ENCODE measurements around the gene CD19. TPM values are rescaled to one million over a fixed set of nuclear protein-coding genes. Genes with fewer than 3 reads are reported as not detected.

CD19 gene
- total RNA-seq, 1 donor = 6.6 TPM

DNA sequence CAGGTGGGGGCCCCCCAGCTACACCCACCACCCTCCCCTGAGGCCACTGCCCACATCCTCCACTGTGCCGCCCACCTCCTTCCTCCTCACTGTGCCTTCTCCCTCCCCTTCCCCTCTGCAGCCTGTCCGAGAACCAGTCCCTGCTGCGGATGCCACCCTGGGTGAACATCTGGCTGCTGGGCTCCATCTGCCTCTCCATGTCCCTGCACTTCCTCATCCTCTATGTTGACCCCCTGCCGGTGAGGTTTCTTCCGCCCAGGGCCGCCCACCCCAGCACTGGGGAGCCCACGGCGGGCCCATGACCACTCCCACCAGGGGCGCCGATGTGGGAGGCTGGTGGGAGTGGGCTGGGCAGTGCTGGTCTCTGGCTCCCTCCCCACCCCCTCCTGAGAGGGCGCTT is 28.9 kb upstream of the CD19 start:
- Histone ChIP-seq H3K4me3 (ENCODE audit: low read length) (no peak overlapping the region), H3K27me3 (ENCODE audit: insufficient read depth, low read length) (no peaks in the 10 kb centered on the region), H3K4me1 (ENCODE audit: insufficient read depth, low read length) (no peaks in the 10 kb centered on the region), H3K9me3 (ENCODE audit: low read depth, low read length) (no peaks in the 10 kb centered on the region)

DNA sequence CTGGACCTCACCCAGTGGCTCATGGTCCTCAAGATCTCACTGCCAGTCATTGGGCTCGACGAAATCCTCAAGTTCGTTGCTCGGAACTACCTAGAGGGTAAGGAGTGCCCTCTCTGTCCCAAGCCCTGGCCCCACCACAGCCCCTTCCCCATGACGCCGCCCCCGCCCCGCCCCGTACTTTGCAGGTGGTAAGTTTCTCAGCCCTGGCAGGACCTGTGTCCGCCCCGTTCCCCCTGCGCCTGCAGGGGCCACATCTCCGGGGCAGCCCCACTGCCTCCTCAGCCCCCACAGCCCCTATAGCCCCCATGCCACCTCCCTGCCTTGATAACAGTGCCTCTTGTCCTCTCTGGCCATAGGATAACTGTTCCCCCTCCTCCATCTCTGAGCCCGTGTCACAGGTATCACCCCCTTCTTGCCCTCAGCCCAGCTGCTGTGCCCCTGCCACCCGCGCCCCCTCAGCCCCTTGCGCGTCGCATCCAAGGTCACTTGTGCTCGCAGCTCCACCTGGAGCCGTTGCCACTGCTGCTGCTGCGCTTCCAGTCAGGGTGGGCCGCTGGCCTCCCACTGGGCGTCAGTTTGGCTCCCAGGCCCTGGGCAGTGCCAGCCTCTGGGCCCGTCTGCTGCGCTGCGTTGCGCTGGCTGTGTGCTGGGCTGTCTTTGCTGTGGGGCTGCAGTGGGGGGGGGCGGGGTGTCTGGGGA is 28.3 kb upstream of the CD19 start:
- Histone ChIP-seq H3K27me3 (ENCODE audit: insufficient read depth, low read length) (no peaks in the 10 kb centered on the region), H3K9me3 (ENCODE audit: low read depth, low read length) (no peaks in the 10 kb centered on the region), H3K4me1 (ENCODE audit: insufficient read depth, low read length) (no peaks in the 10 kb centered on the region), H3K4me3 (ENCODE audit: low read length) (no peak overlapping the region)

DNA sequence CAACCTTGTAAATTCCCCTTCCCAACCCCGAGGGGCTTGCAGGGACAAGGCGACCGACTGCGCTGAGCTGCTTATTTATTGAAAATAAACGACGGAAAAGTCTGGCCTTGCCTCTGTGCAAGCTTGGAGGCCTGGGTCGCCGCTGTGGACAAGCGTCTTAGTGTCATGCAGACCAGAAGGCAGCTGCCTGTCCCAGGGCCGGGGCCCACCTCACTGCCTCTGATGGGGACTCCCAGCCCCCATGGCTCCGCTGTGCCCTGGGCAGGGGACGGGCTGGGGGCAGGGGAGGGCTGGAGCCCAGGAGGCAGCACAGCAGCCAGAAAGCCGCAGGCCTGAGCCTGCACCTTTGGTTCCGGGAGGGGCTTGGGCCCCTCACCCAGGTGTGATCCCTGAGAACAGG is 27.4 kb upstream of the CD19 start:
- H3K27me3 ChIP-seq (ENCODE audit: insufficient read depth, low read length) = no peaks in the 10 kb centered on the region
- H3K9me3 ChIP-seq (ENCODE audit: low read depth, low read length) = no peaks in the 10 kb centered on the region
- no peaks in the 10 kb centered on the region for H3K4me1 ChIP-seq (ENCODE audit: insufficient read depth, low read length)
- H3K4me3 ChIP-seq (ENCODE audit: low read length) = no peak overlapping the region

DNA sequence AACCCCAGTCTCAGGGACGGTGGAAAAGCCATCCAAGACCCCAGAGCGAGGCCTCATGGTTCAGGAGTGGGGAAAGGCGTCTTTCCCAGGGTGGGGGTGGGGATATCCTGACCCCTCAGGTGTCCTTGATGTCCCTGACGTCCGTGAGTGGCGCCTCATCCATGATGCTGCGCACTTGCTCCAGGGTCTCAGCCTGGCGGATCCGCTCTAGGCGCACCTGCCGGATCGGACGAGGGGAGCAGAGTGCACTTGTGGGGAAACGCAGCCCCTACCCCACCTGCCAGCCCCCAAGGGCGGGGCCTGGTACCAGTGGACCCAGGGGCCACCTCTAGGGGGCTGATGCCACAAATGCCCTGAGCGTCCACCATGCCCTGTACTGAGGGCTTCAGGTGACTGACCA is 26.9 kb upstream of the CD19 start:
- Histone ChIP-seq H3K27me3 (ENCODE audit: insufficient read depth, low read length) (no peaks in the 10 kb centered on the region), H3K9me3 (ENCODE audit: low read depth, low read length) (no peaks in the 10 kb centered on the region), H3K4me1 (ENCODE audit: insufficient read depth, low read length) (no peaks in the 10 kb centered on the region), H3K4me3 (ENCODE audit: low read length) (no peak overlapping the region)

DNA sequence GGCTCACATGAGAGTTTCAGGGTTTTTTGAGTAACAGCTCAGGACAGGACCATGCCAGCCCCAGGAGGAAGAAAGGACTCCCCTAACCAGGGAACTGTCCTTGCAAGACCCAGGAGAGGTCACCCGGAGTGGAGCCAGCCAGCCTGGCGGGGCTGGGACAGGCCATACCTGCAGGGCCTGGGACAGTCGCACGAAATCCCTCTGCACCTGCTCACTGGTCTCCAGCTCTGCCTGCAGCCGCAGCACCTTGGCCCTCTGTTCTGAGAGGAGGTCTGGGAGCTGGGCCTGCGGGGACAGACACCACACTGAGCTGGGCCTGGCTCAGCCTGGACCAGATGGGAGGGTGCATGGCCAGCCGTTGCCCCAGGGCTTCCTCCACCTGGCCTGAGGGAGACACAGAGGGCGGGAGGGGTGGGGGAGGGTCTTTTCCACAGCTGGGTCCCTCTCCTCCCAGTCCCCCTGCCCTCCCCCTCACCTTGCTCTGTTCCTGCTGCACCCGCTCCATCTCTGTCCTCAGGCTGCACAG is 26.5 kb upstream of the CD19 start:
- Histone ChIP-seq H3K4me1 (ENCODE audit: insufficient read depth, low read length) (no peaks in the 10 kb centered on the region), H3K4me3 (ENCODE audit: low read length) (no peak overlapping the region), H3K9me3 (ENCODE audit: low read depth, low read length) (no peaks in the 10 kb centered on the region), H3K27me3 (ENCODE audit: insufficient read depth, low read length) (no peaks in the 10 kb centered on the region)

DNA sequence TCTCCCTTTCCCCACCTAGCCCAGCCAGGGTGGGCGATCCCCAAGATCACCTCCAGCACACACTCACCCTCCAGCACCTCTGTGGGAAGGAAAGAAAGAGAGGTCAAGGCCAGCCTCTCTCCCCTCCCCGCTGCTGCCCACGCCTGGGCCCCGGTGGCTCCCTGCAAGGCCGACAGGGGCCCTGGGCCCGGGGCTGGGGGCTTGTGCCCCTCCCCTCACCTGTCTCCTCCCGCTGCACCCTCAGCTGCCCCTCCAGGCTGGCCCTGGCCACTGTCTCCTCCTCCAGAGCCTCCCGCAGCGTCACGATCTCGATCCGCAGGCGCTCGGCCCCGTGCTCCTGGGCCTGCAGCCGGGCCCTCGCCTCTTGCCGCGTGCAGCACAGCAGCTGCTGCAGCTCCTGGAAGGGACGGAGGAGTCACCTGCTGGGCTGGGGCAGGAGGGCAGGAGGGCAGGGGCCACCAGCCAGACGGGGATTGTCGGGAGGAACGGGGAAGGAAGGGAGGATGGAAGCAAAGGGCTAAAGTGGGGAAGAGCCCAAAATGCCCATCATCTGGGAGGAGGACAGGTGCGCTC is 25.9 kb upstream of the CD19 start:
- no peaks in the 10 kb centered on the region for H3K4me1 ChIP-seq (ENCODE audit: insufficient read depth, low read length)
- no peak overlapping the region for H3K4me3 ChIP-seq (ENCODE audit: low read length)
- H3K9me3 ChIP-seq (ENCODE audit: low read depth, low read length) = no peaks in the 10 kb centered on the region
- no peaks in the 10 kb centered on the region for H3K27me3 ChIP-seq (ENCODE audit: insufficient read depth, low read length)

DNA sequence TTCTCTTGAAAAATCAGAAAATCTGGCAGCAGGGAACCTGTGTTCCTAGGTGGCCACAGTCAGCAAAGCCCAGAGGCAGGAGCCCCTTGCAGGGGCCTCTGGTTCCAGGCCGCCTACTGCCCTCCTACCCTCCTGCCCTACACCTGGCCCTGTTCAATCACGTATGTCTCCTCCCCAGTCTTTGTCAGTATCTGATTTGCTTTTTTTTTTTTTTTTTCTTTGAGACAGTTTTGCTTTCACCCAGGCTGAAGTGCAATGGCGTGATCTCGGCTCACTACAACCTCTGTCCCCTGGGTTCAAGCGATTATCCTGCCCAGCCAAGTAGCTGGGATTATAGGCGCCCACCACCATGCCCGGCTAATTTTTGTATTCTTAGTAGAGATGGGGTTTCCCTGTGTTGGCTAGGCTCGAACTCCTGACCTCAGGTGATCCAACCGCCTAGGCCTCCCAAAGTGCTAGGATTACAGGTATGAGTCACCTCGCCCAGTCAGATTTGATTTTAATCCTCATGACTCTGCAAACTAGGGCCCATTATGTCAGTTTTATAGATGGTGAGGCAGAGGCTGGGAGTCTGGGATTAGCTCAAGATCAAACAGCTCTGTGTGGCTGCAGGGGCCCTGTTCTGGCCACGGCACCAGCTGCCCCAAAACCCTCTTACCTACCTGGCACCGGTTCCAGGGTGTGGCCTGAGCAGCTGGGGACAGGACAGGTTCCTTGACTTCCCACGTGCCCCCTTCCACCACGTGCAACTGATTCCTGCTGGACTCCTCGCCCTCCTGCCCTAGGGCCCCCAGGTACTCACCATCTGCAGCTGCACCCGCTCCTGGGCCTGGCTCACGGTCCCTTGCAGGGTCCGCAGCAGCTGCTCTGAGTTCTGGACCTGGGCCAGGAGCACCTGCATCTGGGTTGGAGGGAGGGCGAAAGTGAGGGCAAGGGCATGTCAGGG is 21.4 kb upstream of the CD19 start:
- Histone ChIP-seq H3K4me1 (ENCODE audit: insufficient read depth, low read length) (no peaks in the 10 kb centered on the region), H3K4me3 (ENCODE audit: low read length) (no peak overlapping the region), H3K27me3 (ENCODE audit: insufficient read depth, low read length) (no peaks in the 10 kb centered on the region), H3K9me3 (ENCODE audit: low read depth, low read length) (no peaks in the 10 kb centered on the region)

DNA sequence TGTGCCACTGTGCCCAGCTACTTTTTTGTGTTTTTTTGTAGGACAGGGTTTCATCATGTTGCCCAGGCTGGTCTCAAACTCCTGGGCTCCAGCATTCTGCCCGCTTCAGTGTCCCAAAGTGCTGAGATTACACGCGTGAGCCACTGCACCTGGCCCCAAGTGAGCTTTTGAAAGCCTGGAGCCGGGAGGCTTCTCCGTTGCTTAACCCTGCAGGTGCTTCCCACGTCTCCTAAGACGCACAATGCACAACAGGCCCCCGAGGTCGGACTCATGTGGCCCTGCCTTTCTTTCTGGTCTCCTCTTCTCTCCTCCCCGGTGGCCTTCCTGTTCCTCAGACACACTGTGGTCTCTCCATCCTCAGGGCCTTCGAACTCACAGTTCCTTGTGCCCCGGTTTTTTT is 19.2 kb upstream of the CD19 start:
- Histone ChIP-seq H3K4me3 (ENCODE audit: low read length) (no peak overlapping the region), H3K27me3 (ENCODE audit: insufficient read depth, low read length) (no peaks in the 10 kb centered on the region), H3K4me1 (ENCODE audit: insufficient read depth, low read length) (no peaks in the 10 kb centered on the region), H3K9me3 (ENCODE audit: low read depth, low read length) (no peaks in the 10 kb centered on the region)

DNA sequence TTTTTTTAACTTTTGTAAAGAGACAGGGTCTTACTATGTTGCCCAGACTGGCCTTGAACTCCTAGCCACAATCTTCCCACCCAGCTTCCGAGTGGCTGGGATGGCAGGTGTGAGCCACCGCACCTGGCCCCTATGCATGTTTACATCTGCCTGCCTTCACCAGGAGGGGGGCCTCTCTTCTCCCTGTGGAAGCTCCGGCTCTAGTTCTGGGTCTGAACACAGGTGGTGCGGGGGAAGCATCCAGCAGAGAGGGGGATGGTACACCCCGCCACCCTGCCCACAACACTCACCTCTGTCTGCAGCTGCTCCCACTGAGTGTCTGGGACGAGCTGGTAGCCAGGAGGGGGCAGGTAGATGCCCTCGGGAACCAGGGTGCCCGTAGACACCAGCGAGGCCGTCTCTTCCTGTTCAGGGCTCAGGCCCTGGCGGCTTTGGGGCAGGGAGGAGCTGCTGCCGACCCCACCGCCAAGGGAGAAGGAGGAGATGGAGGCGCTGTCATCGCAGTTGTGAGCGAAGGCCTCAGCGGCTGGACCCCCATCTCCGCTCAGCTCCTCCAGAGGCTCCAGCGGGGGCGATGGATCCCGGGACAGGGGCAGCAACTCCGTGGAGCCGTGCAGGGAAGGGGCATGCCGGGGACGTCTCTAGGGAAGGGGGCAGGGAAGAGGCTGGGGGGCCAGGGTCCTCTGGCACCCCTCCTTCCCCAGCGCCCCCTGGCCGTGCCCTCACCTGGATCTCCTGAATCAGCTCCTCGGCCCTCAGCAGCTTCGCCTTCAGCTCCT is 17.6 kb upstream of the CD19 start:
- Histone ChIP-seq H3K27me3 (ENCODE audit: insufficient read depth, low read length) (no peaks in the 10 kb centered on the region), H3K4me1 (ENCODE audit: insufficient read depth, low read length) (no peaks in the 10 kb centered on the region), H3K4me3 (ENCODE audit: low read length) (no peak overlapping the region), H3K9me3 (ENCODE audit: low read depth, low read length) (no peaks in the 10 kb centered on the region)

DNA sequence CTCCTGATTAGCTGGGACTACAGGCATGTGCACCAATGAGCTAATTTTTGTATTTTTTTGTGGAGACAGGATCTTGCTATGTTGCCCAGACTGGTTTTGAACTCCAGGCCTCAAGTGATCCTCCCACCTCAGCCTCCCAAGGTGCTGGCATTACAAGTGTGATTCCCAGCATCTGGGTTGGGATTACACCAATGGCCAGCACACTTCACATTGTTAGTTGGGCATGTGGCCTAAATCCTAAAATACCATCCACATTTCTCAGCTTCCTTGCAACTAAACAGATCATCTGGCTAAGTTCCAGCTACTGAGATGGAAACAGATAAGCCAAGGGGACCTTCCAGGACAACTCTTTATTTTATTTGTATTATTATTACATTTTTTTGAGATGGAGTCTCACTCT is 16.6 kb upstream of the CD19 start:
- H3K4me3 ChIP-seq (ENCODE audit: low read length) = no peak overlapping the region
- H3K27me3 ChIP-seq (ENCODE audit: insufficient read depth, low read length) = no peaks in the 10 kb centered on the region
- no peaks in the 10 kb centered on the region for H3K4me1 ChIP-seq (ENCODE audit: insufficient read depth, low read length)
- no peaks in the 10 kb centered on the region for H3K9me3 ChIP-seq (ENCODE audit: low read depth, low read length)

DNA sequence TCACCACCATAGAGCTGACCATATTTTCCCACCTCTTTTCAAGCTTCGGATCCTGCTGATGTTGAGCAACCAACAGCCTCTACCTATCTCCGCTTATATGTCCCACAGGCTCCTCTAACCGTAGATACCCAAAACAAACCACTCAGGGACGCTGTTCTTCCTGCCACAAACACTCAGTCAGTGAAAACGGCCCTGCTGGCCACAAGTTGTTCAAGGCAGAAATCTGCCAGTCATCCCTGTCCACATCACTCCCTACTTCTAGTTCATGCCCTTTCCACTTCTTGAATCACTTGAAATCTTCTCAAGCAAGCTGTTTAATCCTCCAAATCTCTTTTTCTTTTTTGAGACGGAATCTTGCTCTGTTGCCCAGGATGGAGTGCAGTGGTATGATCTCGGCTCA is 14.7 kb upstream of the CD19 start:
- Histone ChIP-seq H3K27me3 (ENCODE audit: insufficient read depth, low read length) (no peaks in the 10 kb centered on the region), H3K4me1 (ENCODE audit: insufficient read depth, low read length) (no peaks in the 10 kb centered on the region), H3K4me3 (ENCODE audit: low read length) (no peak overlapping the region), H3K9me3 (ENCODE audit: low read depth, low read length) (no peaks in the 10 kb centered on the region)

DNA sequence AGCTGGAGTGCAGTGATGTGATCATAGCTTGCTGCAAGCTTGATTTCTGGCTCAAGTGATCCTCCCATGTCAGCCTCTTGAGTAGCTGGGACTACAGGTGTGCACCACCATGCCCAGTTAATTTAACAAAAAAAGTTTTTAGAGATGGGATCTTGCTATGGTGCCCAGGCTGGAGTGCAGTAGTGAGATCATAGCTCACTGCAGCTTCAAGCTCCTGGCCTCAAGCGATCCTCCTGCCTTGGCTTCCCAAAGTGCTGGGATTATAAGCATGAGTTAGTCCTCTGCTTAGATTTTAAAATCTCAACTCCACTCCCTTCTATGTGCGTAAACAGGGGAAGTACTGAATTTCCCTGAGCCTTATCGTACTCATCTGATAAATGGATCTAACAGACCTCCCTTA is 13.1 kb upstream of the CD19 start:
- H3K9me3 ChIP-seq (ENCODE audit: low read depth, low read length) = no peaks in the 10 kb centered on the region
- no peak overlapping the region for H3K4me3 ChIP-seq (ENCODE audit: low read length)
- H3K27me3 ChIP-seq (ENCODE audit: insufficient read depth, low read length) = no peaks in the 10 kb centered on the region
- H3K4me1 ChIP-seq (ENCODE audit: insufficient read depth, low read length) = peaks cover 11% of the 10 kb centered on the region

DNA sequence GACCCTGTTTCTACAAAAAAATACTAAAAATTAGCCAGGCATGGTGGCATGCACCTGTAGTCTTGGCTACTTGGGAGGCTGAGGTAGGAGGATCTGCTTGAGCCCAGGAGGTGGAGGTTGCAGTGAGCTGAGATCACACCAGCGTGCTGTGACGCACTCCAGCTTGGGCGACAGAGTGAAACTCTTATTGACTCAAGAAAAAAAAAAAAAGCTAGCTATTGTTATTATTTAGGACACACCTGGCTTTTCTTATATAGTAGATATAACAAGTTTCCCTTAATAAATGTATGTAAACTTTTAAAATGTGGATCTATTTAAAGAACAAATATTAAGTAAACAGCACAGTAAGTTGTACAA is 8.6 kb upstream of the CD19 start:
- no peaks in the 10 kb centered on the region for H3K27me3 ChIP-seq (ENCODE audit: insufficient read depth, low read length)
- no peaks in the 10 kb centered on the region for H3K9me3 ChIP-seq (ENCODE audit: low read depth, low read length)
- peaks cover 24% of the 10 kb centered on the region for H3K4me1 ChIP-seq (ENCODE audit: insufficient read depth, low read length)
- H3K4me3 ChIP-seq (ENCODE audit: low read length) = no peak overlapping the region

DNA sequence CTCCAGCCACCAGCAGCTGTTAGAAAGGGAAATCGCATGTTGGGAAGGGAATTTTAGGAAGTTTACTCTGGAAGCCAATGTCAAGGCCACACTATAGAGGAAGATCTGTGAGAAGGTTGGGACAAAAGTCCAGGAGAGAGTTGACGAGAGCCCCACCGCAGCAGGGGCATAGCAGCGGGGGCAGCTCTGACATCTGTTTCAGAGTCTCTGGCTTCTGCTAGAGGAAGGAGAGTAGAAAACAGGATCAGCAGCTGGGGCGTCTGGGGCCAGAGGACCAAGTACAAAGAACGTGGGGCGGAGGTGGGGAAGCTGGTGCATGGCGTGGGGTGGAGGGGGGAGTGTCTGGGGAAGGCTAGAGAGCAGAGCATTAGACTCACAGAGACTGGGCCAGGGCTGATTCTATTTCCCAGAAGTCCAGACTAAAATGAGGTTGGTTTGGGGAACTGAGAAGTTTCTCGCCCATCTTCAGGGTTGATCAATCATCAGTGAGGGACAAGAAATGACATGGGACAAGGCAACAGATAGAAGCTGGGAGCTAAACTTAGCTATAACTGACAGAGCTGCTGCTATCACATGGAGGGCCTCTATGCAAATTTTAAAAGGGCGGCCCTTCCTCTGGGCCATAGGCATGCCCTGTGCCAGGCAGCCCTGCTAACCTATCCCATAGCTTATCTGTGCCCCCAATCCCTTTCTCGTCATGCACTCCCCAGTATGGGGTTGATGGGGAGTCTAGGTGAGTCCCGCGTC is 7.9 kb upstream of the CD19 start:
- Histone ChIP-seq H3K27me3 (ENCODE audit: insufficient read depth, low read length) (no peaks in the 10 kb centered on the region), H3K9me3 (ENCODE audit: low read depth, low read length) (no peaks in the 10 kb centered on the region), H3K4me3 (ENCODE audit: low read length) (peak overlapping the region; percentile 91), H3K4me1 (ENCODE audit: insufficient read depth, low read length) (peaks cover 24% of the 10 kb centered on the region)

Measured in mononuclear cell (primary cell).